ENCODE results near the gene SNRPE. TPM values are rescaled to one million over a fixed set of nuclear protein-coding genes. Genes with fewer than 3 reads are reported as not detected.

SNRPE gene
- total and polyA plus RNA-seq, 9 donors, result 137 to 234 (median 172) TPM

GRCh38 chr1:203871114-203871880 lies 9.9 kb downstream of the SNRPE start:
- peaks cover 44% of the 10 kb centered on the region for H3K36me3 ChIP-seq (ENCODE audit: control insufficient read depth, insufficient read depth, low read length)
- peak; percentile 79 for DNase-seq
- no peaks in the 10 kb centered on the region for H3K27me3 ChIP-seq (ENCODE audit: control insufficient read depth, insufficient read depth, low read length)
- no peak overlapping the region for H3K4me3 ChIP-seq (ENCODE audit: low read length)
- H3K27ac ChIP-seq (ENCODE audit: low read length), result no peak overlapping the region
- peaks cover 3% of the 10 kb centered on the region for H3K4me1 ChIP-seq (ENCODE audit: control insufficient read depth, insufficient read depth, low read length)
- no CpG with 5 or more reads among the region's 3 CpGs for WGBS (ENCODE audit: insufficient coverage)
- H3K9me3 ChIP-seq (replicated peaks; ENCODE audit: control insufficient read depth, low read depth, low read length), result no peaks in the 10 kb centered on the region

- Histone ChIP-seq H3K4me1 (ENCODE audit: control insufficient read depth, insufficient read depth, low read length) (peaks cover 3% of the 10 kb centered on the region), H3K27ac (ENCODE audit: low read length) (no peak overlapping the region), H3K36me3 (ENCODE audit: control insufficient read depth, insufficient read depth, low read length) (peaks cover 32% of the 10 kb centered on the region), H3K4me3 (ENCODE audit: low read length) (no peak overlapping the region), H3K9me3 (replicated peaks; ENCODE audit: control insufficient read depth, low read depth, low read length) (no peaks in the 10 kb centered on the region), H3K27me3 (ENCODE audit: control insufficient read depth, insufficient read depth, low read length) (no peaks in the 10 kb centered on the region)
- whole genome bisulfite sequencing (ENCODE audit: insufficient coverage), result 85% methylated on average over 8 of the region's 8 CpGs
- no peak for DNase-seq
These were observed 11.7 kb downstream of the SNRPE start for GRCh38 chr1:203873094-203873493.

GRCh38 chr1:203878422-203878821 lies 17.0 kb downstream of the SNRPE start:
- Histone ChIP-seq H3K27me3 (ENCODE audit: control insufficient read depth, insufficient read depth, low read length) (no peaks in the 10 kb centered on the region), H3K9me3 (replicated peaks; ENCODE audit: control insufficient read depth, low read depth, low read length) (no peaks in the 10 kb centered on the region), H3K4me3 (ENCODE audit: low read length) (no peak overlapping the region), H3K27ac (ENCODE audit: low read length) (no peak overlapping the region), H3K36me3 (ENCODE audit: control insufficient read depth, insufficient read depth, low read length) (peaks cover 10% of the 10 kb centered on the region), H3K4me1 (ENCODE audit: control insufficient read depth, insufficient read depth, low read length) (no peaks in the 10 kb centered on the region)
- no peak for DNase-seq
- WGBS (ENCODE audit: insufficient coverage), result 83% methylated on average over 1 of the region's 3 CpGs

GRCh38 chr1:203880606-203881005 lies 19.2 kb downstream of the SNRPE start:
- Histone ChIP-seq H3K36me3 (ENCODE audit: control insufficient read depth, insufficient read depth, low read length) (peaks cover 2% of the 10 kb centered on the region), H3K27ac (ENCODE audit: low read length) (no peak overlapping the region), H3K27me3 (ENCODE audit: control insufficient read depth, insufficient read depth, low read length) (no peaks in the 10 kb centered on the region), H3K9me3 (replicated peaks; ENCODE audit: control insufficient read depth, low read depth, low read length) (no peaks in the 10 kb centered on the region), H3K4me1 (ENCODE audit: control insufficient read depth, insufficient read depth, low read length) (no peaks in the 10 kb centered on the region), H3K4me3 (ENCODE audit: low read length) (no peak overlapping the region)
- no peak for DNase-seq
- WGBS (ENCODE audit: insufficient coverage), result 83% methylated on average over 3 of the region's 5 CpGs

GRCh38 chr1:203888807-203889251 lies 27.4 kb downstream of the SNRPE start:
- Histone ChIP-seq H3K9me3 (replicated peaks; ENCODE audit: control insufficient read depth, low read depth, low read length) (no peaks in the 10 kb centered on the region), H3K27me3 (ENCODE audit: control insufficient read depth, insufficient read depth, low read length) (no peaks in the 10 kb centered on the region), H3K4me3 (ENCODE audit: low read length) (no peak overlapping the region), H3K27ac (ENCODE audit: low read length) (no peak overlapping the region), H3K4me1 (ENCODE audit: control insufficient read depth, insufficient read depth, low read length) (no peaks in the 10 kb centered on the region), H3K36me3 (ENCODE audit: control insufficient read depth, insufficient read depth, low read length) (no peaks in the 10 kb centered on the region)
- peak; percentile 11 for DNase-seq

GRCh38 chr1:203891950-203892349 lies 30.6 kb downstream of the SNRPE start:
- no CpG with 5 or more reads among the region's 2 CpGs for WGBS (ENCODE audit: insufficient coverage)
- no peaks in the 10 kb centered on the region for H3K27me3 ChIP-seq (ENCODE audit: control insufficient read depth, insufficient read depth, low read length)
- H3K9me3 ChIP-seq (replicated peaks; ENCODE audit: control insufficient read depth, low read depth, low read length), result peaks cover 5% of the 10 kb centered on the region
- no peaks in the 10 kb centered on the region for H3K4me1 ChIP-seq (ENCODE audit: control insufficient read depth, insufficient read depth, low read length)
- H3K27ac ChIP-seq (ENCODE audit: low read length), result no peak overlapping the region
- H3K4me3 ChIP-seq (ENCODE audit: low read length), result no peak overlapping the region
- no peak for DNase-seq
- no peaks in the 10 kb centered on the region for H3K36me3 ChIP-seq (ENCODE audit: control insufficient read depth, insufficient read depth, low read length)

GRCh38 chr1:203898458-203899352 lies 37.3 kb downstream of the SNRPE start:
- H3K27ac ChIP-seq (ENCODE audit: low read length), result no peak overlapping the region
- H3K4me1 ChIP-seq (ENCODE audit: control insufficient read depth, insufficient read depth, low read length), result no peaks in the 10 kb centered on the region
- H3K27me3 ChIP-seq (ENCODE audit: control insufficient read depth, insufficient read depth, low read length), result no peaks in the 10 kb centered on the region
- WGBS (ENCODE audit: insufficient coverage), result 80% methylated on average over 2 of the region's 12 CpGs
- no peak overlapping the region for H3K4me3 ChIP-seq (ENCODE audit: low read length)
- DNase-seq, result no peak
- no peaks in the 10 kb centered on the region for H3K36me3 ChIP-seq (ENCODE audit: control insufficient read depth, insufficient read depth, low read length)
- peaks cover 5% of the 10 kb centered on the region for H3K9me3 ChIP-seq (replicated peaks; ENCODE audit: control insufficient read depth, low read depth, low read length)

- Histone ChIP-seq H3K27ac (ENCODE audit: low read length) (no peak overlapping the region), H3K9me3 (replicated peaks; ENCODE audit: control insufficient read depth, low read depth, low read length) (peaks cover 3% of the 10 kb centered on the region), H3K4me3 (ENCODE audit: low read length) (no peak overlapping the region), H3K4me1 (ENCODE audit: control insufficient read depth, insufficient read depth, low read length) (no peaks in the 10 kb centered on the region), H3K27me3 (ENCODE audit: control insufficient read depth, insufficient read depth, low read length) (no peaks in the 10 kb centered on the region), H3K36me3 (ENCODE audit: control insufficient read depth, insufficient read depth, low read length) (no peaks in the 10 kb centered on the region)
- no peak for DNase-seq
- no CpG with 5 or more reads among the region's 1 CpG for WGBS (ENCODE audit: insufficient coverage)
These were observed 37.9 kb downstream of the SNRPE start for GRCh38 chr1:203899353-203899716.

GRCh38 chr1:203899869-203900714 lies 38.7 kb downstream of the SNRPE start:
- no peaks in the 10 kb centered on the region for H3K9me3 ChIP-seq (replicated peaks; ENCODE audit: control insufficient read depth, low read depth, low read length)
- no peaks in the 10 kb centered on the region for H3K4me1 ChIP-seq (ENCODE audit: control insufficient read depth, insufficient read depth, low read length)
- H3K27ac ChIP-seq (ENCODE audit: low read length), result no peak overlapping the region
- DNase-seq, result no peak
- no peaks in the 10 kb centered on the region for H3K27me3 ChIP-seq (ENCODE audit: control insufficient read depth, insufficient read depth, low read length)
- no peak overlapping the region for H3K4me3 ChIP-seq (ENCODE audit: low read length)
- WGBS (ENCODE audit: insufficient coverage), result 93% methylated on average over 43 of the region's 47 CpGs
- H3K36me3 ChIP-seq (ENCODE audit: control insufficient read depth, insufficient read depth, low read length), result no peaks in the 10 kb centered on the region

GRCh38 chr1:203901581-203901980 lies 40.2 kb downstream of the SNRPE start:
- H3K4me3 ChIP-seq (ENCODE audit: low read length), result no peak overlapping the region
- 93% methylated on average over 11 of the region's 12 CpGs for WGBS (ENCODE audit: insufficient coverage)

More at GRCh38 chr1:203901581-203901980, 40.2 kb downstream of the SNRPE start:
- H3K36me3 ChIP-seq (ENCODE audit: control insufficient read depth, insufficient read depth, low read length), result no peaks in the 10 kb centered on the region
- no peaks in the 10 kb centered on the region for H3K9me3 ChIP-seq (replicated peaks; ENCODE audit: control insufficient read depth, low read depth, low read length)
- DNase-seq, result no peak
- no peaks in the 10 kb centered on the region for H3K4me1 ChIP-seq (ENCODE audit: control insufficient read depth, insufficient read depth, low read length)
- no peaks in the 10 kb centered on the region for H3K27me3 ChIP-seq (ENCODE audit: control insufficient read depth, insufficient read depth, low read length)
- no peak overlapping the region for H3K27ac ChIP-seq (ENCODE audit: low read length)

Measured in muscle of leg (tissue), 11 donors.